Measurements from ENCODE around the gene PSMC3.

DNA sequence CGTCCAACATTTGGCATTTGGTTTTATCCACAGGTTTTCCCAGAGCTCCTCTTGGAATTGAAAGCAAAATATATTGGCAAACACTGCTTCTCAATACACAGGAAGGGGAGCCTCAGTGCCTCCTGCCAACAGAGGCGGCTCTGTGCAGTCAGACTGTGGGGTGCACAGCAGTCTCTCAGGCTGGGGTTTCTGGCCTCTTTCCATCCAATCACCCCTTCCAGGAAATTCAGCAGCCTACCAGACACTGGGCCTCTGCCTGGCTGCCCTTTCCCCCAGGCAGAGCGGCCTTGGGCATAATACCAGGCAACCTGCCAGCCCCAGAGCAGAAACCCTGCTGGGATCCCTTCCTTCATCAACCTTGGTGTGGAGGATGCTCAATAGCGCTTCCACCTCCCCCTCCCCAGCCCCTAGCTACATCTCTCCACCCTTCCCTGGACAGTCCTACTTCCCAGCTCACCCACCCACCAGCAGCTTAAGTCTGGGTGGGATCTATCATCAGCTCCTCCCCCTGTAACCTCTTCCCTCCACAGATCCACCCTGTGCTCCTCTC lies 40.5 kb upstream of the PSMC3 start:
- TF ChIP-seq, protein P1, sequence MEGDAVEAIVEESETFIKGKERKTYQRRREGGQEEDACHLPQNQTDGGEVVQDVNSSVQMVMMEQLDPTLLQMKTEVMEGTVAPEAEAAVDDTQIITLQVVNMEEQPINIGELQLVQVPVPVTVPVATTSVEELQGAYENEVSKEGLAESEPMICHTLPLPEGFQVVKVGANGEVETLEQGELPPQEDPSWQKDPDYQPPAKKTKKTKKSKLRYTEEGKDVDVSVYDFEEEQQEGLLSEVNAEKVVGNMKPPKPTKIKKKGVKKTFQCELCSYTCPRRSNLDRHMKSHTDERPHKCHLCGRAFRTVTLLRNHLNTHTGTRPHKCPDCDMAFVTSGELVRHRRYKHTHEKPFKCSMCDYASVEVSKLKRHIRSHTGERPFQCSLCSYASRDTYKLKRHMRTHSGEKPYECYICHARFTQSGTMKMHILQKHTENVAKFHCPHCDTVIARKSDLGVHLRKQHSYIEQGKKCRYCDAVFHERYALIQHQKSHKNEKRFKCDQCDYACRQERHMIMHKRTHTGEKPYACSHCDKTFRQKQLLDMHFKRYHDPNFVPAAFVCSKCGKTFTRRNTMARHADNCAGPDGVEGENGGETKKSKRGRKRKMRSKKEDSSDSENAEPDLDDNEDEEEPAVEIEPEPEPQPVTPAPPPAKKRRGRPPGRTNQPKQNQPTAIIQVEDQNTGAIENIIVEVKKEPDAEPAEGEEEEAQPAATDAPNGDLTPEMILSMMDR (IDR thresholded peaks at IDR 0.05), result no peak
- TF ChIP-seq POLR2A (IDR thresholded peaks at IDR 0.05) (no peak), POLR2AphosphoS5 (IDR thresholded peaks at IDR 0.05) (no peak)
